Mucosa of gallbladder (tissue), 1 donor: Measurements from ENCODE around the gene AP3D1. TPM values are rescaled to one million over a fixed set of nuclear protein-coding genes. Genes with fewer than 3 reads are reported as not detected.
A peak's percentile ranks its signal among the peaks of the same experiment; 100 is the strongest.

Experiments used
- DNase-seq: peaks from one replicate; pipeline ENCODE4 v3.0.0-alpha.2; 2020; ENCODE audit warnings: low spot score
- total RNA-seq: library from RNA; stranded (reverse); gene quantifications from one replicate; pipeline ENCODE4 v1.2.1, GENCODE V29; 2021
- donor health status: DM: no; HTN: no; CAD: no.

Gene AP3D1
- total RNA-seq, 1 donor from 2014 or later = 125 TPM

GRCh38 chr19:2181633-2181997 lies 30.2 kb upstream of the AP3D1 start:
- DNase-seq = peak; percentile 22

GRCh38 chr19:2180881-2181632 lies 29.7 kb upstream of the AP3D1 start:
- no peak for DNase-seq

- no peak for DNase-seq
Measured at GRCh38 chr19:2180114-2180513, 28.7 kb upstream of the AP3D1 start.

DNA sequence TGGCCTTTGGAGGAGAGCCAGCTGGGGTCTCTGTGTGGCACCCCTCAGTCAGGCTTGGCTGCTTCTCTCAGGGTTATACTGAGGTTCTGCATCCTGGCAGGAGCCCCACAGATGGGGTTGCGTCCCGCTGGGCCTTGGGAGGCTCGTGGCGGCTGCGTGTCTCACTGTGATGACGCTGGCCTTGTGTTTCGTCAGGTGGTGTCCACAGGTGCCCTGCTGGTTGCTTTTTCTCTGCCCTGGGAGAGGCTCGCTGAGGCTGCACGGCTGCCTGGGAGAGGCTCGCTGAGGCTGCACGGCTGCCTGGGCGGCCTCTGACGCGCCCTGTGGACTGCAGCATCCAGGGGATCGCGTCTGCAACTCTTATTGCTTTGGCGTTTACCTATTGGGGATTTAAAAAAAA lies 27.7 kb upstream of the AP3D1 start:
- no peak for DNase-seq

- DNase-seq = no peak
Measured at GRCh38 chr19:2176337-2176994, 25.1 kb upstream of the AP3D1 start.

GRCh38 chr19:2175742-2176141 lies 24.4 kb upstream of the AP3D1 start:
- DNase-seq = no peak

GRCh38 chr19:2173767-2174577 lies 22.6 kb upstream of the AP3D1 start:
- DNase-seq = no peak

DNA sequence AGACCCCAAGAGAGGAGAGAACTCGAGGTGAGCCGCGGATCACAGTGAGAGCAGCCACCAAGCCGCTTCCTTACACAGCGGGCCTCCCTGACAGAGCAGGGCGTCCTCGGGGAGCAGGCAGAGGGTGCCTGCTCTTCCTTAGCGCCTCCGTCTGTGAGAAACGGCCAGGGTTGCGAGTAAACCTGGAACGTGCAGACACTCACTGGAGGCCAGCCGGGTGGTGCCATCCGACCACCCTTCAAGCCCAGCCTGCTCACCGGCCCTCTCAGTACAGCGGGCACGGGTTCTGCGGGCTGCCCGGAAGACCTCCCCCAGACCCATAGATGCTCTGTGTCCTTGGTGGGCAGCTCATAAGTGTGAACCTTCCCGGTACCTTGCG lies 22.0 kb upstream of the AP3D1 start:
- no peak for DNase-seq

- DNase-seq = peak; percentile 46
Measured at GRCh38 chr19:2171349-2172145, 20.2 kb upstream of the AP3D1 start.

- DNase-seq = no peak
Measured at GRCh38 chr19:2170987-2171348, 19.6 kb upstream of the AP3D1 start.

- no peak for DNase-seq
Measured at GRCh38 chr19:2170219-2170618, 18.9 kb upstream of the AP3D1 start.

DNA sequence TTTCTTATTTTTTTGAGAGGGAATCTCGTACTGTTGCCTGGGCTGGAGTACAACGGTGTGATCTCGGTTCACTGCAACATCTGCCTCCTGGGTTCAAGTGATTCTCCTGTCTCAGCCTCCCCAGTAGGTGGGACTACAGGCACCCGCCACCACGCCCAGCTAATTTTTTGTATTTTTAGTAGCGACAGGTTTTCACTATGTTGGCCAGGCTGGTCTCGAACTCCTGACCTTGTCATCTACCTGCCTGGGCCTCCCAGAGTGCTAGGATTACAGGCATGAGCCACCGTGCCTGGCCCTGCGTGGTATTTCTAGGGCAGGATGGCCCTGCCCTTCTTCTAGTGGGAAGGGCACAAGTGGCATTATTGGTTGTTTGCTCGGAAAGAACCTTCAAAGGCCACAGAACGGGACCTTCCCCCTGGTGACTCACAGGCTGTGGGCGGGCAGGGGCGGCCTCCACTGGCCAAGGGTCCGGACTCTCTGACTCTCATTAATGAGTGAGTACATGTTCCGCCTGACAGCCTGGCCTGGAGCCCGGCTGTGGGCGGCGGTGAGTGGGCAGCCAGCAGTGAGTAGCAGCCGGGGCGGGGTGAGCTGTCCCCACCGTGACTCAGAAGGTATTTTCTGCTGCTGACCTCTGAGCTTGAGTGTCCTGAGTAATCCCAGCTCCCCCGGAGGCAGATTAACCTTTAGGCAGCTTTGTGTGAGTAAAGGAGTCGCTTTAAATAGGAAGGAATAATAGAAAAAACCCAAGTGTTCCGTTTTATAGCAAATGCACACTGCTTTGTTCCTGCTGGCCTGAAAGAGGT lies 17.5 kb upstream of the AP3D1 start:
- DNase-seq = peak; percentile 96

DNA sequence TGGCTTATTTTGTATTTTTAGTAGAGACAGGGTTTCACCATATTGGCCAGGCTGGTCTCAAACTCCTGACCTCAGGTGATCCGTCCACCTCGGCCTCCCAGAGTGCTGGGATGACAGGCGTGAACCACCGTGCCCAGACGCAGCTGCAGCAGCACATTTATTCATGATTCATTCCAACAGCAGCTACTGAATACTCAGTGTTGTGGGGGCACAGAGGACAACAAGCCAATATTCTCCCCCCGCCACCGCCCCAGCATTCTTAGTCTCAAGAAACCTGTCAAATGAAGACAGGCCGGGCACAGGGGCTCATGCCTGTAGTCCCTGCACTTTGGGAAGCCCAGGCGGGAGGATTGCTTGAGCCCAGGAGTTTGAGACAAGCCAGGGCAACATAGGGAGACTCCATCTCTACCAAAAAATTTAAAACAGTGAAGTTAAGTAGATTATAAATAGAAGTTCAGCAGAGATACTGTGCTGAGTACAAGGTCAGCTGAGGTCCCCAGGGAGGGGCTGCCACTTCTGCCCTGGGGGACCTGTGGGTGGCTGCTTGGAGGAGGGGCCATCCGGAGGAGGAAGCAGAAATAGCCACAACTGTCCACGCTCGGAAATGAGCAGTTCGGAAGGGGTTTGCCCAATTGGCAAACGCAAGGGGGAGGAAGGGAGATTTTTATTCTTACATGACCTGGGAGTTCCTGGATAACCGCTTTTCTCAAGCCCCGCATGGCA lies 16.7 kb upstream of the AP3D1 start:
- peak; percentile 54 for DNase-seq

GRCh38 chr19:2166741-2167738 lies 15.7 kb upstream of the AP3D1 start:
- DNase-seq = peak; percentile 82

GRCh38 chr19:2164020-2164998 lies 12.9 kb upstream of the AP3D1 start:
- peak; percentile 39 for DNase-seq

GRCh38 chr19:2160379-2160778 lies 9.0 kb upstream of the AP3D1 start:
- no peak for DNase-seq

DNA sequence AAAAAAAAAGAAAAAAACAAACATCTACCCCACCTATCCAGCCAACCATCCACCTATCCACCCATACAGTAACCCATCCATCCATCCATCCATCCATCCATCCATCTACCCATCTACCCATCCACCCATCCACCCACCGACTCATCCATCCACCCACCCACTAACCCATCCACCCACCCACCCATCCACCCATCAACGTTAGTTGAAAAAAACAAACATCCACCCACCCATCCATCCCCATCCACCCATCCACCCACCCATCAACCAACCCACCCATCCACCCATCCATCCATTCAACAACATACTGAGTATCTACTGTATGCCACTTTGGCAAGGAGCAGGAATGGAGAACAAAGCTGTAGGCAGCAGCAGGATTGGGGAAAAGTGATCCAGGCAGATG lies 6.1 kb upstream of the AP3D1 start:
- no peak for DNase-seq

- DNase-seq = no peak
Measured at GRCh38 chr19:2154587-2155075, 3.3 kb upstream of the AP3D1 start.
